ENCODE measurements around the gene RBM24. TPM values are rescaled to one million over a fixed set of nuclear protein-coding genes. Genes with fewer than 3 reads are reported as not detected.

The RBM24 gene
- total and polyA plus RNA-seq, 8 donors, result 0.25 to 2.6 (median 1.3) TPM; not detected in 1

GRCh38 chr6:17280138-17280537 lies 1.0 kb upstream of the RBM24 start:
- Histone ChIP-seq H3K36me3 (no peaks in the 10 kb centered on the region), H3K9me3 (no peaks in the 10 kb centered on the region), H3K4me1 (peaks cover 0 to 24% (median 17%) of the 10 kb centered on the region in 4 donors), H3K4me3 (peak overlapping the region; percentile 75 to 80 (median 76)), H3K27me3 (peaks cover 0 to 36% (median 22%) of the 10 kb centered on the region in 3 donors), H3K27ac (peak overlapping the region in 4 of 5 donors; percentile 45 to 92 (median 73))
- intact Hi-C loops (cut with DNase I; ENCODE audit: low total_unique reads), result no loop called here
- TF ChIP-seq EP300 (IDR thresholded peaks at IDR 0.05), result no peak
- no peak for DNase-seq
- 35 to 54% (median 39%) methylated on average over 11 of the region's 11 CpGs for WGBS, 5 donors

- TF ChIP-seq POLR2A (IDR thresholded peaks at IDR 0.05) (no peak), CTCF (IDR thresholded peaks at IDR 0.05) (no peak), POLR2AphosphoS5 (IDR thresholded peaks at IDR 0.05) (no peak), EP300 (IDR thresholded peaks at IDR 0.05) (no peak)
- Histone ChIP-seq H3K4me3 (peak overlapping the region; percentile 75 to 80 (median 76)), H3K27ac (peak overlapping the region in 4 of 5 donors; percentile 45 to 92 (median 73)), H3K4me1 (peaks cover 0 to 24% (median 17%) of the 10 kb centered on the region in 4 donors), H3K36me3 (no peaks in the 10 kb centered on the region), H3K27me3 (peaks cover 0 to 36% (median 22%) of the 10 kb centered on the region in 3 donors), H3K9me3 (no peaks in the 10 kb centered on the region)
- intact Hi-C loops (cut with DNase I; ENCODE audit: low total_unique reads), result no loop called here
- DNase-seq, result peak; percentile 30 to 73
- 3 to 40% (median 7%) methylated on average over 2 to 55 of the region's 55 CpGs for WGBS, 5 donors
These were observed 540 bp upstream of the RBM24 start for GRCh38 chr6:17280552-17281090.

GRCh38 chr6:17281497-17282481 lies 628 bp downstream of the RBM24 start:
- intact Hi-C loops (cut with DNase I; ENCODE audit: low total_unique reads), result no loop called here
- peak in 1 of 2 donors; percentile 62 for DNase-seq
- H3K4me3 ChIP-seq, result peak overlapping the region; percentile 75 to 80 (median 76)
- H3K27ac ChIP-seq, result peak overlapping the region in 4 of 5 donors; percentile 49 to 92 (median 70)
- H3K27me3 ChIP-seq, result peaks cover 0 to 36% (median 22%) of the 10 kb centered on the region in 3 donors
- no peaks in the 10 kb centered on the region for H3K36me3 ChIP-seq
- H3K9me3 ChIP-seq, result no peaks in the 10 kb centered on the region
- H3K4me1 ChIP-seq, result peaks cover 0 to 24% (median 17%) of the 10 kb centered on the region in 4 donors
- 2 to 5% (median 3%) methylated on average over 35 to 77 of the region's 77 CpGs for WGBS, 5 donors
- TF ChIP-seq CTCF (IDR thresholded peaks at IDR 0.05) (peak in 1 of 7 experiments; percentile 2), POLR2A (IDR thresholded peaks at IDR 0.05) (no peak)

- Histone ChIP-seq H3K9me3 (no peaks in the 10 kb centered on the region), H3K27ac (peak overlapping the region in 1 of 5 donors; percentile 92), H3K4me3 (peak overlapping the region in 3 of 4 donors; percentile 76 to 80 (median 77)), H3K36me3 (no peaks in the 10 kb centered on the region), H3K4me1 (peaks cover 0 to 24% (median 17%) of the 10 kb centered on the region in 4 donors), H3K27me3 (peaks cover 0 to 39% (median 22%) of the 10 kb centered on the region in 3 donors)
- DNase-seq, result no peak
- TF ChIP-seq CTCF (IDR thresholded peaks at IDR 0.05), result no peak
- TF ChIP-seq EP300 (IDR thresholded peaks at IDR 0.05), result no peak
- no peak for TF ChIP-seq POLR2A (IDR thresholded peaks at IDR 0.05)
- no peak for TF ChIP-seq POLR2AphosphoS5 (IDR thresholded peaks at IDR 0.05)
- WGBS, 5 donors, result 87 to 95% (median 93%) methylated on average over 4 of the region's 4 CpGs
- intact Hi-C loops (cut with DNase I; ENCODE audit: low total_unique reads), result no loop called here
These were observed 1.9 kb downstream of the RBM24 start for GRCh38 chr6:17283074-17283473.
